NCI-H2227 (cell line): Measurements from ENCODE around the gene ZDHHC12.

Source experiments
- DNase-seq: peaks from one replicate; lab custom pipeline; 2025; ENCODE audit not compliant: unreplicated experiment; lab: John Stamatoyannopoulos, UW

Gene ZDHHC12

GRCh38 chr9:128731093-128731492 is 7.2 kb upstream of the ZDHHC12 start:
- no peak for DNase-seq

- DNase-seq, result no peak
These were observed 6.0 kb upstream of the ZDHHC12 start for GRCh38 chr9:128729766-128730517.

- DNase-seq, result no peak
These were observed 5.4 kb upstream of the ZDHHC12 start for GRCh38 chr9:128729302-128729701.

- DNase-seq, result no peak
These were observed 4.4 kb upstream of the ZDHHC12 start for GRCh38 chr9:128728298-128728697.

- no peak for DNase-seq
These were observed 3.8 kb upstream of the ZDHHC12 start for GRCh38 chr9:128727640-128728248.

GRCh38 chr9:128724744-128725211 is 851 bp upstream of the ZDHHC12 start:
- peak; percentile 88 for DNase-seq

- no peak for DNase-seq
These were observed 518 bp downstream of the ZDHHC12 start for GRCh38 chr9:128723352-128723865.

- no peak for DNase-seq
These were observed 1.3 kb downstream of the ZDHHC12 start for GRCh38 chr9:128722380-128723351.

- DNase-seq, result no peak
These were observed 2.4 kb downstream of the ZDHHC12 start for GRCh38 chr9:128721487-128722010.

- no peak for DNase-seq
These were observed 3.0 kb downstream of the ZDHHC12 start for GRCh38 chr9:128720841-128721486.

- DNase-seq, result no peak
These were observed 3.9 kb downstream of the ZDHHC12 start for GRCh38 chr9:128719919-128720605.

- no peak for DNase-seq
These were observed 5.5 kb downstream of the ZDHHC12 start for GRCh38 chr9:128718475-128718874.

- no peak for DNase-seq
These were observed 5.9 kb downstream of the ZDHHC12 start for GRCh38 chr9:128718047-128718446.

- no peak for DNase-seq
These were observed 7.2 kb downstream of the ZDHHC12 start for GRCh38 chr9:128716581-128717254.

GRCh38 chr9:128715436-128715750 is 8.5 kb downstream of the ZDHHC12 start:
- DNase-seq, result no peak

- DNase-seq, result no peak
These were observed 9.1 kb downstream of the ZDHHC12 start for GRCh38 chr9:128714586-128715435.

GRCh38 chr9:128713941-128714573 is 9.9 kb downstream of the ZDHHC12 start:
- DNase-seq, result no peak

- DNase-seq, result no peak
These were observed 10.5 kb downstream of the ZDHHC12 start for GRCh38 chr9:128713411-128713780.
